ENCODE measurements around the gene ENDOD1.
"Not testable (repeated sequence)": the region's sequence is repeated elsewhere in the genome, so short reads cannot be mapped to it uniquely, and the experiment has no call there.

DNA sequence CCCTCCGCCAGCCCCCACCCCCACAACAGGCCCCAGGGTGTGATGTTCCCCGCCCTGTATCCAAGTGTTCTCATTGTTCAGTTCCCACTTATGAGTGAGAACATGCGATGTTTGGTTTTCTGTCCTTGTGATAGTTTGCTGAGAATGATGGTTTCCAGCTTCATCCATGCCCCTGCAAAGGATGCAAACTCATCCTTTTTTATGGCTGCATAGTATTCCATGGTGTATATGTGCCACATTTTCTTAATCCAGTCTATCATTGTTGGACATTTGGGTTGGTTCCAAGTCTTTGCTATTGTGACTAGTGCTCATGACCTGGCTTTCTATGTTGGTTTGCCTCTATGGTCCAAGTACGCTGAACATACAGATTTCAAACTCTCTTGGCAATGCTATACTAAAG is 47.1 kb downstream of the ENDOD1 start:
- TF ChIP-seq, protein P1, sequence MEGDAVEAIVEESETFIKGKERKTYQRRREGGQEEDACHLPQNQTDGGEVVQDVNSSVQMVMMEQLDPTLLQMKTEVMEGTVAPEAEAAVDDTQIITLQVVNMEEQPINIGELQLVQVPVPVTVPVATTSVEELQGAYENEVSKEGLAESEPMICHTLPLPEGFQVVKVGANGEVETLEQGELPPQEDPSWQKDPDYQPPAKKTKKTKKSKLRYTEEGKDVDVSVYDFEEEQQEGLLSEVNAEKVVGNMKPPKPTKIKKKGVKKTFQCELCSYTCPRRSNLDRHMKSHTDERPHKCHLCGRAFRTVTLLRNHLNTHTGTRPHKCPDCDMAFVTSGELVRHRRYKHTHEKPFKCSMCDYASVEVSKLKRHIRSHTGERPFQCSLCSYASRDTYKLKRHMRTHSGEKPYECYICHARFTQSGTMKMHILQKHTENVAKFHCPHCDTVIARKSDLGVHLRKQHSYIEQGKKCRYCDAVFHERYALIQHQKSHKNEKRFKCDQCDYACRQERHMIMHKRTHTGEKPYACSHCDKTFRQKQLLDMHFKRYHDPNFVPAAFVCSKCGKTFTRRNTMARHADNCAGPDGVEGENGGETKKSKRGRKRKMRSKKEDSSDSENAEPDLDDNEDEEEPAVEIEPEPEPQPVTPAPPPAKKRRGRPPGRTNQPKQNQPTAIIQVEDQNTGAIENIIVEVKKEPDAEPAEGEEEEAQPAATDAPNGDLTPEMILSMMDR (conservative IDR thresholded peaks at IDR 0.05) = not testable (repeated sequence)
- TF ChIP-seq ZFX (IDR thresholded peaks at IDR 0.05) = not testable (repeated sequence)
